H1 (cell line): ENCODE measurements around the gene AP3M1. TPM values are rescaled to one million over a fixed set of nuclear protein-coding genes. Genes with fewer than 3 reads are reported as not detected.

Source experiments
- EP300 ChIP-seq, 2 experiments: IDR thresholded peaks; 1 replicate in 1 of 2; 2 replicates in 1 of 2; pipeline ENCODE4 v1.6.1; 2011 to 2012; ENCODE audit warnings: low read depth in 2 of 2, low read length in 2 of 2, mild to moderate bottlenecking in 2 of 2, borderline replicate concordance in 1 of 2, inconsistent platforms in 1 of 2, moderate library complexity in 1 of 2
- FOSL1 ChIP-seq: IDR thresholded peaks from 2 replicates; pipeline ENCODE4 v1.6.1; 2011; ENCODE audit warnings: mild to moderate bottlenecking, low read depth, low read length, moderate library complexity; ENCODE audit not compliant: insufficient read depth
- JUND ChIP-seq: IDR thresholded peaks from 2 replicates; pipeline ENCODE4 v1.6.1; 2011; ENCODE audit warnings: mild to moderate bottlenecking, improper control_type of control experiment, low read length
- KDM5A ChIP-seq: fragments of 200-600 bp; IDR thresholded peaks from 2 replicates; pipeline ENCODE4 v1.7.1; 2012; ENCODE audit warnings: mild to moderate bottlenecking, low read length, inconsistent platforms, mixed read lengths
- NRF1 ChIP-seq: IDR thresholded peaks from 2 replicates; pipeline ENCODE4 v1.6.1; 2011; ENCODE audit warnings: mild to moderate bottlenecking, low read depth, low read length, improper control_type of control experiment
- RBBP5 ChIP-seq: IDR thresholded peaks from 2 replicates; pipeline ENCODE4 v1.7.1; 2012; ENCODE audit warnings: low read depth, mild to moderate bottlenecking, inconsistent platforms, low read length, moderate library complexity, borderline replicate concordance
- SP2 ChIP-seq: IDR thresholded peaks from 2 replicates; pipeline ENCODE4 v1.6.1; 2012; ENCODE audit warnings: mild to moderate bottlenecking, low read length, inconsistent platforms
- TBP ChIP-seq: IDR thresholded peaks from 2 replicates; pipeline ENCODE4 v1.6.1; 2011; ENCODE audit warnings: low read depth, low read length, improper control_type of control experiment
- polyA plus RNA-seq, 7 experiments: library from polyadenylated mRNA; depleted of rRNA in 3 of 7; stranded (reverse) in 5 of 7; unstranded in 2 of 7; fragments of >200 nt in 5 of 7; fragments of 200-250 nt in 2 of 7; gene quantifications; 1 replicate in 5 of 7; 2 replicates in 1 of 7; 4 replicates in 1 of 7; pipeline versions ENCODE4 v1.2.1 to v1.2.3, GENCODE V29; 2011 to 2013; ENCODE audit warnings: missing spikeins in 2 of 7, mixed read lengths in 2 of 7
- total RNA-seq: library from RNA; stranded (reverse); fragmentation: NEBNext Ultra II Directional; extraction: Animal tissue kit (Norgen Biotek cat#: 25700); gene quantifications from 2 replicates; pipeline ENCODE4 v1.2.1, GENCODE V29; 2021
- TF ChIP-seq, protein P1 (sequence below): fragments of 300-600 bp; sonication (generic); IDR thresholded peaks from 2 replicates; pipeline ENCODE4 v1.7.1; 2012; ENCODE audit warnings: low read length, moderate library complexity, mild to moderate bottlenecking, inconsistent platforms; ENCODE audit not compliant: insufficient replicate concordance

The AP3M1 gene
- total and polyA plus RNA-seq, 2 of the 8 experiments (the other 6 are each of a cell fraction or from before 2014, with no cell fraction given) = 23.9 to 38.9 TPM

DNA sequence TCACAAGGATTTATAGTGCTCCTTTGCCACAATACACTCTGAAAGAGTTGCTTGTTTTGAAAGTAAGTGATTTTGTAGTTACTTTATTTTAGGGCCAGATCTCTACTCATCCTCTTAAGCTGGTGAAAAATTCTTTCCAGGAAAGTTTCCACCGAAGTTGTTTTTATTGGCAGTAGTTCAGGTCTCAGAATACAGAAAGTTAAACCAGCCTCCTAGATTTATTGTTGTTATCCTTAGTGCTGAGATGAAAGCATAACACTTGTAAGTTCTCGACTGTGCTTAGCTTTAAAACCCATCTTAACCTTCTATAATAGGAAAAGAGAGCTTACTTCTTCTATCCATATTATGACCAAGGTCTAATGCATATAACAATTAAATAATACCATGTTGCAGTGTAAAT is 5.5 kb downstream of the AP3M1 start (continued):
- TF ChIP-seq, protein P1, sequence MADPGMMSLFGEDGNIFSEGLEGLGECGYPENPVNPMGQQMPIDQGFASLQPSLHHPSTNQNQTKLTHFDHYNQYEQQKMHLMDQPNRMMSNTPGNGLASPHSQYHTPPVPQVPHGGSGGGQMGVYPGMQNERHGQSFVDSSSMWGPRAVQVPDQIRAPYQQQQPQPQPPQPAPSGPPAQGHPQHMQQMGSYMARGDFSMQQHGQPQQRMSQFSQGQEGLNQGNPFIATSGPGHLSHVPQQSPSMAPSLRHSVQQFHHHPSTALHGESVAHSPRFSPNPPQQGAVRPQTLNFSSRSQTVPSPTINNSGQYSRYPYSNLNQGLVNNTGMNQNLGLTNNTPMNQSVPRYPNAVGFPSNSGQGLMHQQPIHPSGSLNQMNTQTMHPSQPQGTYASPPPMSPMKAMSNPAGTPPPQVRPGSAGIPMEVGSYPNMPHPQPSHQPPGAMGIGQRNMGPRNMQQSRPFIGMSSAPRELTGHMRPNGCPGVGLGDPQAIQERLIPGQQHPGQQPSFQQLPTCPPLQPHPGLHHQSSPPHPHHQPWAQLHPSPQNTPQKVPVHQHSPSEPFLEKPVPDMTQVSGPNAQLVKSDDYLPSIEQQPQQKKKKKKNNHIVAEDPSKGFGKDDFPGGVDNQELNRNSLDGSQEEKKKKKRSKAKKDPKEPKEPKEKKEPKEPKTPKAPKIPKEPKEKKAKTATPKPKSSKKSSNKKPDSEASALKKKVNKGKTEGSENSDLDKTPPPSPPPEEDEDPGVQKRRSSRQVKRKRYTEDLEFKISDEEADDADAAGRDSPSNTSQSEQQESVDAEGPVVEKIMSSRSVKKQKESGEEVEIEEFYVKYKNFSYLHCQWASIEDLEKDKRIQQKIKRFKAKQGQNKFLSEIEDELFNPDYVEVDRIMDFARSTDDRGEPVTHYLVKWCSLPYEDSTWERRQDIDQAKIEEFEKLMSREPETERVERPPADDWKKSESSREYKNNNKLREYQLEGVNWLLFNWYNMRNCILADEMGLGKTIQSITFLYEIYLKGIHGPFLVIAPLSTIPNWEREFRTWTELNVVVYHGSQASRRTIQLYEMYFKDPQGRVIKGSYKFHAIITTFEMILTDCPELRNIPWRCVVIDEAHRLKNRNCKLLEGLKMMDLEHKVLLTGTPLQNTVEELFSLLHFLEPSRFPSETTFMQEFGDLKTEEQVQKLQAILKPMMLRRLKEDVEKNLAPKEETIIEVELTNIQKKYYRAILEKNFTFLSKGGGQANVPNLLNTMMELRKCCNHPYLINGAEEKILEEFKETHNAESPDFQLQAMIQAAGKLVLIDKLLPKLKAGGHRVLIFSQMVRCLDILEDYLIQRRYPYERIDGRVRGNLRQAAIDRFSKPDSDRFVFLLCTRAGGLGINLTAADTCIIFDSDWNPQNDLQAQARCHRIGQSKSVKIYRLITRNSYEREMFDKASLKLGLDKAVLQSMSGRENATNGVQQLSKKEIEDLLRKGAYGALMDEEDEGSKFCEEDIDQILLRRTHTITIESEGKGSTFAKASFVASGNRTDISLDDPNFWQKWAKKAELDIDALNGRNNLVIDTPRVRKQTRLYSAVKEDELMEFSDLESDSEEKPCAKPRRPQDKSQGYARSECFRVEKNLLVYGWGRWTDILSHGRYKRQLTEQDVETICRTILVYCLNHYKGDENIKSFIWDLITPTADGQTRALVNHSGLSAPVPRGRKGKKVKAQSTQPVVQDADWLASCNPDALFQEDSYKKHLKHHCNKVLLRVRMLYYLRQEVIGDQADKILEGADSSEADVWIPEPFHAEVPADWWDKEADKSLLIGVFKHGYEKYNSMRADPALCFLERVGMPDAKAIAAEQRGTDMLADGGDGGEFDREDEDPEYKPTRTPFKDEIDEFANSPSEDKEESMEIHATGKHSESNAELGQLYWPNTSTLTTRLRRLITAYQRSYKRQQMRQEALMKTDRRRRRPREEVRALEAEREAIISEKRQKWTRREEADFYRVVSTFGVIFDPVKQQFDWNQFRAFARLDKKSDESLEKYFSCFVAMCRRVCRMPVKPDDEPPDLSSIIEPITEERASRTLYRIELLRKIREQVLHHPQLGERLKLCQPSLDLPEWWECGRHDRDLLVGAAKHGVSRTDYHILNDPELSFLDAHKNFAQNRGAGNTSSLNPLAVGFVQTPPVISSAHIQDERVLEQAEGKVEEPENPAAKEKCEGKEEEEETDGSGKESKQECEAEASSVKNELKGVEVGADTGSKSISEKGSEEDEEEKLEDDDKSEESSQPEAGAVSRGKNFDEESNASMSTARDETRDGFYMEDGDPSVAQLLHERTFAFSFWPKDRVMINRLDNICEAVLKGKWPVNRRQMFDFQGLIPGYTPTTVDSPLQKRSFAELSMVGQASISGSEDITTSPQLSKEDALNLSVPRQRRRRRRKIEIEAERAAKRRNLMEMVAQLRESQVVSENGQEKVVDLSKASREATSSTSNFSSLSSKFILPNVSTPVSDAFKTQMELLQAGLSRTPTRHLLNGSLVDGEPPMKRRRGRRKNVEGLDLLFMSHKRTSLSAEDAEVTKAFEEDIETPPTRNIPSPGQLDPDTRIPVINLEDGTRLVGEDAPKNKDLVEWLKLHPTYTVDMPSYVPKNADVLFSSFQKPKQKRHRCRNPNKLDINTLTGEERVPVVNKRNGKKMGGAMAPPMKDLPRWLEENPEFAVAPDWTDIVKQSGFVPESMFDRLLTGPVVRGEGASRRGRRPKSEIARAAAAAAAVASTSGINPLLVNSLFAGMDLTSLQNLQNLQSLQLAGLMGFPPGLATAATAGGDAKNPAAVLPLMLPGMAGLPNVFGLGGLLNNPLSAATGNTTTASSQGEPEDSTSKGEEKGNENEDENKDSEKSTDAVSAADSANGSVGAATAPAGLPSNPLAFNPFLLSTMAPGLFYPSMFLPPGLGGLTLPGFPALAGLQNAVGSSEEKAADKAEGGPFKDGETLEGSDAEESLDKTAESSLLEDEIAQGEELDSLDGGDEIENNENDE = no peak
- TF ChIP-seq NRF1 (no peak), JUND (no peak), KDM5A (no peak), TBP (no peak), EP300 (IDR thresholded peaks at IDR 0.05; ENCODE audit: borderline replicate concordance in 1 of 2, low read depth in 2 of 2, low read length in 2 of 2) (no peak), SP2 (no peak), RBBP5 (no peak), FOSL1 (no peak)
